Measurements from ENCODE around the gene ZNF652. TPM values are rescaled to one million over a fixed set of nuclear protein-coding genes. Genes with fewer than 3 reads are reported as not detected.

ZNF652 gene
- total and polyA plus RNA-seq, 2 experiments from 2014 or later, result 36.2 to 54.5 TPM

GRCh38 chr17:49298371-49298976 lies 63.6 kb downstream of the ZNF652 start (continued):
- TF ChIP-seq ETS1 (IDR thresholded peaks at IDR 0.05), result no peak
- TF ChIP-seq CTCF (conservative IDR thresholded peaks at IDR 0.05; ENCODE audit: low read depth in 2 of 2), result no peak
- no peak for TF ChIP-seq JUNB (IDR thresholded peaks at IDR 0.05; ENCODE audit: unreplicated experiment)
- TF ChIP-seq CREB1 (CRISPR knock-in tag; IDR thresholded peaks at IDR 0.05; ENCODE audit: low read depth), result no peak
- TF ChIP-seq EZH2 (IDR thresholded peaks at IDR 0.05; ENCODE audit: low read depth, unreplicated experiment), result no peak
- no peak for TF ChIP-seq ZNF114 (CRISPR knock-in tag; IDR thresholded peaks at IDR 0.05)
- no peak for TF ChIP-seq REST (IDR thresholded peaks at IDR 0.05; ENCODE audit: unreplicated experiment)

GRCh38 chr17:49297141-49297540 lies 64.9 kb downstream of the ZNF652 start:
- no peak overlapping the region for H3K4me3 Mint-ChIP-seq
- Histone ChIP-seq H4K20me1 (replicated peaks; ENCODE audit: insufficient read depth) (0 out of 2 replicates have a peak, but pooled peaks cover 2% of the 10 kb centered on the region), H3K27ac (ENCODE audit: low read depth) (no peak overlapping the region), H3K4me3 (no peak overlapping the region), H3K27me3 (ENCODE audit: insufficient read depth) (no peaks in the 10 kb centered on the region), H3K36me3 (ENCODE audit: insufficient read depth) (no peaks in the 10 kb centered on the region), H2AFZ (no peak overlapping the region), H3K9me2 (ENCODE audit: insufficient read depth) (no peaks in the 10 kb centered on the region), H3K4me1 (ENCODE audit: insufficient read depth) (no peaks in the 10 kb centered on the region), H3F3A (replicated peaks; ENCODE audit: low read depth) (no peaks in the 10 kb centered on the region), H3K4me2 (no peak overlapping the region), H3K79me2 (replicated peaks; ENCODE audit: insufficient read depth) (no peaks in the 10 kb centered on the region)
- H3K27ac Mint-ChIP-seq, result no peak overlapping the region
- no peaks in the 10 kb centered on the region for H3K27me3 Mint-ChIP-seq (ENCODE audit: insufficient read depth, low read depth, poor library complexity)
- no peak for ATAC-seq
- no peak for DNase-seq (ENCODE audit: low spot score)
- H3K9me3 Mint-ChIP-seq, result no peaks in the 10 kb centered on the region
- H3K36me3 Mint-ChIP-seq (ENCODE audit: low read depth), result peaks cover 10% of the 10 kb centered on the region; the same call in 2 of the 3 replicates
- H3K4me1 Mint-ChIP-seq, result peaks cover 7% of the 10 kb centered on the region; the same call in 2 of the 3 replicates
- TF ChIP-seq REST (IDR thresholded peaks at IDR 0.05; ENCODE audit: unreplicated experiment) (no peak), POLR2AphosphoS5 (IDR thresholded peaks at IDR 0.05; ENCODE audit: low read depth) (no peak), ZNF114 (CRISPR knock-in tag; IDR thresholded peaks at IDR 0.05) (no peak)

All from GM23338 (cell line).